GM19328 (cell line): ENCODE data around the gene RPL35A.
"Not testable (repeated sequence)": the region's sequence is repeated elsewhere in the genome, so short reads cannot be mapped to it uniquely, and the experiment has no call there.

Experiments
- ATAC-seq: cut with Tn5 transposase; IDR thresholded peaks from one replicate; pipeline ENCODE4 v1.9.1; 2021; ENCODE audit warnings: mild to moderate bottlenecking, moderate library complexity; ENCODE audit not compliant: unreplicated experiment

The RPL35A gene

GRCh38 chr3:197951392-197951990, 1.5 kb downstream of the RPL35A start:
- no peak for ATAC-seq

- no peak for ATAC-seq
Measured at GRCh38 chr3:197952440-197952839, 2.5 kb downstream of the RPL35A start.

- no peak for ATAC-seq
Measured at GRCh38 chr3:197953325-197953724, 3.3 kb downstream of the RPL35A start.

GRCh38 chr3:197953881-197954280, 3.9 kb downstream of the RPL35A start:
- ATAC-seq: no peak

GRCh38 chr3:197955892-197956477, 6.0 kb downstream of the RPL35A start:
- ATAC-seq: no peak

- ATAC-seq: no peak
Measured at GRCh38 chr3:197956626-197956988, 6.6 kb downstream of the RPL35A start.

- no peak for ATAC-seq
Measured at GRCh38 chr3:197957790-197958133, 7.8 kb downstream of the RPL35A start.

- no peak for ATAC-seq
Measured at GRCh38 chr3:197958346-197958745, 8.4 kb downstream of the RPL35A start.

GRCh38 chr3:197958848-197959247, 8.9 kb downstream of the RPL35A start:
- ATAC-seq: not testable (repeated sequence)

- ATAC-seq: no peak
Measured at GRCh38 chr3:197959500-197959890, 9.5 kb downstream of the RPL35A start.

- ATAC-seq: peak; percentile 99
Measured at GRCh38 chr3:197959891-197960693, 10.1 kb downstream of the RPL35A start, which contains the start of gene LMLN. Gene LMLN (plus strand): TSS chr3:197960217. CDS start chr3:197960246, 29 bp downstream.

- ATAC-seq: no peak
Measured at GRCh38 chr3:197960694-197961581, 10.9 kb downstream of the RPL35A start.

- ATAC-seq: no peak
Measured at GRCh38 chr3:197961582-197961945, 11.6 kb downstream of the RPL35A start.

- ATAC-seq: no peak
Measured at GRCh38 chr3:197963019-197963637, 13.1 kb downstream of the RPL35A start.

- not testable (repeated sequence) for ATAC-seq
Measured at GRCh38 chr3:197967337-197967989, 17.5 kb downstream of the RPL35A start.

- ATAC-seq: no peak
Measured at GRCh38 chr3:197970588-197970987, 20.6 kb downstream of the RPL35A start.

GRCh38 chr3:197974016-197974415, 24.0 kb downstream of the RPL35A start:
- no peak for ATAC-seq

GRCh38 chr3:197975311-197975710, 25.3 kb downstream of the RPL35A start:
- no peak for ATAC-seq

GRCh38 chr3:197983076-197983475, 33.1 kb downstream of the RPL35A start:
- no peak for ATAC-seq

- no peak for ATAC-seq
Measured at GRCh38 chr3:197989651-197990050, 39.7 kb downstream of the RPL35A start.
